ENCODE measurements around the gene IMPG1.
"Not testable (repeated sequence)": the region's sequence is repeated elsewhere in the genome, so short reads cannot be mapped to it uniquely, and the experiment has no call there.

IMPG1 gene

DNA sequence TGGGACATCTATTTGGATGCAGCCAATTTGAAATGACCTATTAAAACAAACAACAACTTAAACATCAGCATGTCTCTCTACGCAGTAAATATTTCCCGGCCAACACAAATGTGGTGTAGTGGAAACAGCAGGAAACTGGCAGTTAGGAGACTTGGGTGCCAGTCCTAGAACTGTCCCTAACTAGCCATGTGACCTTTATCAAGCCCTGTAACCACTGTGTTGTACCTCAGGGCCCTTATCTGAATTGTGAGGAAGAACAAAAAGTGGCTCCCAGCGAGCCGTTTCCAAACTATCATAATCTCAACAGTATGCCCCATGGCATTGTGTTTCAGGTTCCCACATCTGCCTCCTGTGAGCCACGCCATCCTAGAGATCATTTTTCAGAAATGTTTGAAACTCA is 124.5 kb downstream of the IMPG1 start:
- no peak for DNase-seq

DNA sequence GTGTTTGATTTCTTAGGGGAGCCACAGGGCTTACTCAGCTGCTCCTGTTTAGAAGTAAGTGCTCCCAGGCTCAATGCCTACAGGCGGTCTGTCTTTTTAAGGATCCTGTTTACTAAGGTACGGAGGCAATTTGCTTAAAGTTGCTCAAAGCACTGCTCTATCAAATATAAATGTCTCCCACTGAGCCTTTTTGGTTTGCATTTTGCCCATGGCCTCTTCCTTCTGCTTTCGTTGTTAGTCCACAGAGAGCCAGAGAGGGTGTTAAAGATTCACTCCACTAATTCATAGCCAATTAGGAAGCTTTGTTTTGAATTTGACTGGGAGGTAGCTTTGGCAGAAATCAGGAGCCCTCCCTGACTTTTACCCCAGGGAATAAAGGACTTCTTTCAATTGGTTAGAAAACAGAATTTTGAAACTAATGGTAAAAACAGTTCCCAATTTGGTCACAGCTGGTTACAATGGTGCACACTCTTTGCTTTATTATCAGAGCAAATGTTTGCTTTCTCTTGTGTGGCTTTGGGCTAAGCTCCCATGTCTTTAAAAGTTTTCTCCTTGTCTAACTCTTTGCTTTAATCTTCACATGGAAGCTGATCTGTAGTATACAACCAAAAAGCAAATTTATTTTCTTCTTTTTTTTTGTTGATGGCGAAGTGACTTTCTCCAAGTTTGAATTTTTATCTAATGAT is 126.2 kb downstream of the IMPG1 start:
- no peak for DNase-seq

DNA sequence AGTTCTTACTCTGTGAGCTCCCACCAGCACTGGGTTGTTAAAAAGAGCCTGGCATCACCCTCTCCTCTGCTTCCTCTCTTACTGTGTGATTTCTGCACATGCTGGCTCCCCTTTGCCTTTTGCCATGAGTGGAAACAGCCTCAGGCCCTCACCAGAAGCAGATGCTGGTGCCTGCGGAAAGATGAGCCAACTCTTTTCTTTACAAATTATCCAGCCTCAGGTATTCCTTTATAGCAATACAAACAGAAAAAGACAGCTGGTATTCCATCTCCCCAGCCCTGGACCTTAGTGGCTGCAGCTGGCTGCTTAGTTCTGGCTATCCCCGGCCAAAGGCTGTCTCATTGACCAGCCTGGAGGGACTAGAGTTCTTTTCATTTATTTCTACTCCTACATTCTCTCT is 129.1 kb downstream of the IMPG1 start:
- DNase-seq: no peak

DNA sequence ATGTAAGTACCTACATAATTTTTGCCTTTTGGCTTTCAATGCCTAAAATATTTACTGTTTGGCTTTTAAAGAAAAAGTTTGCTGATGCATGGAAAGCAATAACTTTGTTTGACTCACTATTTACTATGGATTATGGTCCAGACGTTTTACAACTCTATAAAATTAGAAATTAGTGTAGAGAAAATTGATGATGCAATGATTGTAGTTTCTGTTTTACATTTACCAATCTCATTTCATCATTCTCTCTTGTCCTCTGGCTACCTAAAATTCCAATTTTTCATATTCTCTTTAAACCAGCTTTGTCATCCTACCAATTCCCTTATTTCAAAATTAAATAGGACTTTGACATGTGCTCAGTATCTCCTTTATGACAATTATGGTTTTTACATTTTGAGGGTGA is 131.0 kb downstream of the IMPG1 start:
- no peak for DNase-seq

DNA sequence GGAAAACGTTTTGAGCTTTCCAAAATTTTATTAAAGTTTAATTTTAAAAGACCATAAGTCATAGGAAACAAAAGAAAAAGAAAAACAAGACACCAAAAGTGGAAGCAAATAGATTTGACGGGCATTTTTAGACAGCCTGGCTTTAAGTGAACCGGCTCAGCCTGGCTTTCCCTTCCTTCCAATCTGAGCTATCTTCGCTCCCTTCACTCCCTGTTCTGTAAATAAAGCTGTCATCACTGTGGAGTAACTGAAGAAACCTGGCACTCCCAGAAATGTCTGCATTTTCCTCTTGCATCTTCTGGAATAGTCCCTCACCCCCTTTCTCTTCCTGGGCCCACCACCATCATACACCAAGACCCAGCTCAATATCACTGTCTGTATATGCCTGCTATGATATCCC is 131.9 kb downstream of the IMPG1 start:
- no peak for DNase-seq

DNA sequence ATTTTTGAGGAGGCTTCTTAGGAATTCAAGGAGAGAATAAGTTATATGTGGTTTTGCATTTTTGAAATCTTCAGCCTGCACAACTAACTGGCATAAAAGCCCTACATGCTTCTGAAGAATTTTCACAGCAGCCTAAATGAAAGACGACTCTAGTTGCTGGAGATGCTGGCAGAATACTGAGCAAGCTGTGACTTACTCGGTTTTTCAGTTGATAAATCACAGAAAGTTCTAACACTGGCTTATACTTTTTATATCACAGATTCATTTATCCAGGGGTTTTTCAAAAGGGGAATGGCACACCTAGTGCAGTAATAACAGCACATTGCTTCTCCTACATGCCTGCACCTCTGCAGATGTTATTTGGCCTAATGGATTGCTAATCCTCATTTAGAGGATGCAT is 134.6 kb downstream of the IMPG1 start:
- DNase-seq: no peak

DNA sequence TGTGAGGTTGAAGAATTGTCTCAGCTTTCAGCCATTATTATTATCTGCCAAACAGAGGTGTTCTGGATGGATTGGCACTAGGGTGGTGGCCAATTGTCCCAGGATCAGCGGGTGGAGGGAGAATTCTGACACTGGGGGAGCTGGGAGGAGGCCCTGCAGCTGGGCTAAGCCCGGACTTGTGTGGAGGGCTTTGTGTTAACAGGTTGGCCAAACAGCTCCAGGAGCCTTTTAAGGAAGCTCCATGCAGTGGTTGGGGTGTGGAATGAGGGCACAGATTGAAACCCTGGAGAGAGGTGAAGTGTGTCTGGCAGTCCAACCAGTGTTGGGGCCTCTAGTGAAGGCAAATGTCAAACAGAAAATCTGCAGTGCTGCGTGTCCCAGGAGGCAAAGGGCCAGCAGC is 135.8 kb downstream of the IMPG1 start:
- DNase-seq: no peak

DNA sequence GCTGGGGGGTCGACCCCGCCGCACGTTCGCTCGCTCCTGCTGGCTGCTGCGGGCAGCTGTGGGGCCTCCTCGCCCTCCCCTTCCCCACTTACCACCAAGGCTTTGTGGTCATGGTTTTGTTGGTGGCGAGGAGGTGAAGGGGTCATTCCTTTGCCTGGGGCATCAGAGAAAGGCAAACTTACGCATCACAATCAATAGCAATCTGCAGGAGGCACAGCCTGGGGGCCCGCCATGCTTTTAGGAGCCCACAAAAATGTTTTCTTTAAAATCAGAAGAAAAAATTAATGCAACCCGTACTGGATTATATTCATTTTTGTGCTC is 137.0 kb downstream of the IMPG1 start:
- no peak for DNase-seq

DNA sequence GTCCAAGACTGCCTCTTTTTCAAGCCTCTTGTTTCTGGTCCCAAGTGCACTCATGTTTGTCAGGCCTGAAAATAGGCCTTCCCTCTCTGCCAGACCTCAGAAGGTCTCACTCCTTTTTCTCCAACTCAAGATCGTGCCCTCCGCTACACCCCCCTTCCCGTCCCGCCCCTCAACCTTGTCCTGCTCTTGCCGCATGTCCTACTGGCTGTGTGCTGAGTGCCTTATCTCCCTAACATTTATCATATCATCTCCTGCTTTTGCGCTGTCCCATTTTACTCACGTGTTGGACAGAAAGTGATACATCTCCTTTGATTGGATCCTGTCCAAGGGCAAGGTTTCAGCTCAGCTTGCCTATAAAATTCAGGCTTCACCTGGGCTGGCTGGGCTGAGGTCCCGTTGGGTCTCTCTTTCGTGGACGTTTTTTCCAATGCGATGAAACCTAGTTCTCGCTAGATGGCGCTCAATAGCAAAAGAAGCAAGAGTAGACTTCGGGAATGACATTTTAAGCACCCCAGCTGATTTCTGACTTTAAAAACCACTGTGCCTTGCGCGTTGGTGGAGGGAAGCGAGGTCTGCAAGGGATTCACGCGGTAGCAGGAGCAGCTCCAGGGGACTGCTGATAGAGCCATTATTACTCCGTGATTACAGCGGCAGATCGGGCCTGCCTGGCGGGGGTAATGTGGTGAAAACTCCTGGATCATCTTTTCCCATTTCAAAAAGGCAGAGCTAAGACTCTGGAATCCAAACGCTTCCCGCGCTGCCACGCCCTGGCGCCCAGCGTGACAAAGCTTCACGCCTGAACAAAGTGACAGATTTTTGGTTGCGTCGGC is 137.6 kb downstream of the IMPG1 start:
- DNase-seq: no peak

DNA sequence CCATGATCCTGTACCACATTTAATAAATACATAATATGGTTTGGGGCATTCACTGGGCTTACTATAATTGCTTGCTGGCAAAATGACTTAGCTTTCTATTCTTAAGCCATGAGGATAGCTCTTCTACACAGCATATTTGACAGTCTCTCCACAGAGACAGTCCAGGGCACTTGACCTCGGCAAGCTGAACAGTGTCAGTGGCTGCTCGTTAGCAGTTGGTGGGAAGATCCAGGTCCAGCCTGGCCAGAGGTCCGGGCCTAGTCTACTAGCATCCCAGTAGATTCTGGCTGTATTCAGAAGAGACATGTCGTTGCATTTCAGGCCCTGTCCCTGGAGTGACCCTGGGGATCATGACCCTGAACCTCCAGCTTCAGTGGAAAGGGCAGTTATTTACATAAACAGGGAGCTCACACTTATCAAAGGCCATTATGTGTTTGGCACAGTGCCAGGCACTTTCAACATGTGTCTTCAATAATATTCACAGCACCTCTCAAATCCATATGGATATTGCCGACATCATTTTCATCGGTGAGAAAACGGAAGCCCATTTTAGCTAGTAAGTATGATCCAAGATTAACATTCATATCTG is 139.0 kb downstream of the IMPG1 start:
- DNase-seq: no peak

DNA sequence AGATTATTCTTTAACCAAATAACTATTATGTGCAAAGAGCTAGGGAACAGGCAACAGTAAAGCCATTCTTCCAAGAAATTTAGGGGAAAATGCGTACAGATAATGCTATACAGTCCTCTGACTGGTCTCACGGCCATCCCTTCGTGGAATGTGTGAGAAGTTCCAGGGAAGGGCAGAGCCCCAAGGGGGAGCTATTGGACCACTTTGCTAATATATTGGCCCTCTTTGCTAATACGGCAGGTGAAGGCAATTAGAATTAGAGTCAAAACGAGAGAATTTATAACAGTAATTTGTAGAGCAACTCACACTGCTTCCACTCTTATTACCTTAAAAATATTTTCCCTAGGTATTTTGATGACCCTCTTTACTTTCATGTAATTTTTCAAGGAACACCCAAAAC is 140.4 kb downstream of the IMPG1 start:
- DNase-seq: no peak

DNA sequence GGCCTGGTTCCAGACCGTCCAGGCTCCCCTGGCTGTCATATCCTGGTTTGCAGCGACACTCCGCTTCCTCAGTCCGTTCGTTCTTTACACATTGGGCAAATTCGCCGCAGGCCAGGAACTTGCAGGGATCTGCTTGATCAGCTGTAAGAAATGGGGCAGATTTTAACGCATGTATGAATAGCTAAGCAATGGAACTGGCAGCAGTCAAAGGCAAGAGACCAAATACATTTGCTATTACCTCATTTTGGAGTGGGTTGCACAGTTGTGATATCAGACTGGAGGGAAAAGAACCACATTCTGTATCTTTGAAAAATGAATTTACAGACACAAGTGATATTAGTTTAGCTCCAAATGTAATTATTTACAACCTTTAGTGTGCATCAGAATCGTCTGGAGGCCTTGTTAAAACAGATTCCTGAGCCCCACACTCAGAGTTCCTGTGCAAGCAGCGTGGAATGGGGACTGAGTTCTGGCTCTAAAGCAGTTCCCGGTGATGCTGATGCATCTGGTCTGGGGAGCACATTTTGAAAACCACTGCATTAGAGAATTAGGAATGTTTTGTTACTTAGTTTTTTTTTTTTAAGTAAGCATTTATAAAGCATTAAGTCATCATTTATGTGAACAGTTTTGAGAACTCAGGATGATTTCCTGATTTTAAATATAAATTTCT is 141.3 kb downstream of the IMPG1 start:
- DNase-seq: no peak

DNA sequence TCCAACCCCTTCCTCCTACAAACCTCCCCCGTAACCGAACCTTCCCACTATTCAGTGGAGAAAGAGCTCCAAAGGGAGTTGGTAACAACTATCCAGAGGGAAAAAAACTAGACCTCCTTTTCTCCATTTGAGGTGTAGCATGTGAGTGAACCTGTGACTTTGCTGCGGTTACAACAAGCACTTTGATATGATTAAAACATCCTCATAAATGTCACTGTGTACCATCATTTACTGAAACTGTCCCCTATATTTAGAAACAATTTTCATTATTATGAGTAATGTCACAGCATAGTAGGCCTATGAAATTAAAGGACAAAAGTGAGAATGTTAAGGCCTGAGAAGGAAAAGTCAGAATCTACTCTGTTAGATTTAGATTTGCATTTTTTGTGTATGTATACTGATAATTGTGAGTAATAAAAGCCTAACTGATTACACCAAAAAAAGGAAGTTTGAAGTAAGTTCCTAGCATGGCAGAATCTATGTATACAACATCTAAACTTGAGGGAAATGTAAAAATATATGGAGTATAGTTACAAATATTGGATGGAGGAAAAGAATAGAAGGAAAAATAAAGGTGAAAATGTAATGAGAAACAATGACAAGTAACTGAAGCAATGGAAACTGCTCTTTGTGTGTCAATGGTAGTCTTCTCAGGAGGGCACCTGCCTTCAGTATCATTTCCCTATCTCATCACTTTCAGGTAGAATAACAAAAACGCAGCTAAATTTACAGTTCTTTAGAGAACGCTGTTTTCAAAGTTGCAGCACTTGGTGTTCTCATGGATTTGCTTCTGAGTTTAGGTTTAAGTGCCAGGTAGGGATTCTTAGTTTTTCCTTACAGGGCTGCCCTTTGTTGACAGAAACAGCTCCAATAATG is 145.9 kb downstream of the IMPG1 start:
- no peak for DNase-seq

DNA sequence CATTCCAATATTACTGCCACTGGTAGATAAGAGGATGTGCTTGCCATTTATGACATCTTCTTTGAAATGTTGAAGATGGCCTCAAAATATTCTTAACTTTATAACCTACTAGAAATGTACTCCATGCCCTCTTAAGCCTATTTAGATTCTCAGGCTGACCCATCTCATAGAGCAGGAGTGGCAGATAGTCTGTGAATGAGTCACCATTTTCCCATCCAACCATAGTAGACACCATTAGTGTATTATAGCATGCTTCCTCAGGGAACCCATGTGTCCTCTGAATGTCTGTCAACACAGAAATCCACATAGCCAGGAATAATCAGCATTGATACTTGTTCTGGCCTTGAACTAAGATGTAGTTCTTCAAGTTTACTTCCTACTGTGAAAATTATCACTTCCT is 150.2 kb downstream of the IMPG1 start:
- DNase-seq: no peak

DNA sequence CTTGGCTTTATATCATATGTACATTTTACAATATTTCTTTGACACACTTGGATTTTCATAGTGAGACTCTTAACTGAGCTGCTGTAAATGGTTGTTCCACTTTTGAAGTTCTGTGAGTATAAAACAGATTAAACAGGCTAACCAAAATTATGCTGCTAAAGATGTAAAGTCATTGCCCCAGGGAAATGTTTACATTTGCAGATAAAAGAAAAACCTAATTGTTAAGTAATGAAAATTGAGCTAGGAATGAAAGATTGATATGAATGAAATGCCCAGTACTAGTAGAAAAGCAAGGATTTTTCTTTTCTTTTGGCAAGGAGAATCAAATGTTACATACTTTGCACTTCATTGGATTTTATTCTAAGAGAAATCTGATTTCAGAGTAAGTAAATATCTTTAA is 159.4 kb downstream of the IMPG1 start:
- DNase-seq: no peak

DNA sequence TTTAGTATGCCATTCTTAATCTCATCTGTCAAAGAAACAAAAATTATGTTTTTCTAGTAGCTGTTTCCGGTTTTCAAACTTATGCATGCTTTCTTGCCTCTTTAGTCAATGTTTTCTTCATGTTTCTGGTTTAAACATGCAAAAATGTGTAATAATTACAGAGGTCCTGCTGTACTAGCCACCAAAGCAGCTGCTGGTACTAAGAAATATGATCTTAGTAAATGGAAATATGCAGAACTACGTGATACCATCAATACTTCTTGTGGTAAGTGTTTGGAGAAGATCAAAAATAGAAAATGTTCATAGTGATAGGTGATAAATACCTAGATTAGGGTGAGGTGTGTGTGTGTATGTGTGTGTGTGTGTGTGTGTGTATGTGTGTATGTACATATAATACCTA is 165.0 kb downstream of the IMPG1 start:
- DNase-seq: no peak

DNA sequence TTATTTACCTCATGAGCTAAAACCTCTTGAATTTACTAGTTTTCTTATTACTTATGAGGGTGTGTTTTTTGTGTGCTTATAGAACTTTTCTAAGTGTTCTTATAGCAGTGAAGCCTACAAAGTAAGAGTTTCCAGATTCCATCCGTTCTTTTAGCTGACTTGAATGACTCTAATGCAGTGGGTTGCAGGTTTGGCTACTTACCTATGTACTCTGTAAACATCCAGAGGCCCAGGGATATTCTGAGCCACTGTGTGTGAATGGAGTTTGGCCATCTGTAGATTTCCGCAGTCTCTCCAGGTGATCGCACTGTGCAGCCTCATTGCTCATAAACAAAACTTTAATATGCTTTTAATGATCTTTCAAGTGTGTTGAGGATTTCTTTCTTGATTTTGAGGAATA is 165.6 kb downstream of the IMPG1 start:
- DNase-seq: no peak

DNA sequence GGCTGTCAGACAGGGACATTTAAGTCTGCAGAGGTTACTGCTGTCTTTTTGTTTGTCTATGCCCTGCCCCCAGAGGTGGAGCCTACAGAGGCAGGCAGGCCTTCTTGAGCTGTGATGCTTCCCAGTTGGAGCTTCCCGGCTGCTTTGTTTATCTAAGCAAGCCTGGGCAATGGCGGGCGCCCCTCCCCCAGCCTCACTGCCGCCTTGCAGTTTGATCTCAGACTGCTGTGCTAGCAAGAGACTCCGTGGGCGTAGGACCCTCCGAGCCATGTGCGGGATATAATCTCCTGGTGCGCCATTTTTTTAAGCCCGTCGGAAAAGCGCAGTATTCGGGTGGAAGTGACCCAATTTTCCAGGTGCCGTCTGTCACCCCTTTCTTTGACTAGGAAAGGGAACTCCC is 167.3 kb downstream of the IMPG1 start:
- DNase-seq: not testable (repeated sequence)

DNA sequence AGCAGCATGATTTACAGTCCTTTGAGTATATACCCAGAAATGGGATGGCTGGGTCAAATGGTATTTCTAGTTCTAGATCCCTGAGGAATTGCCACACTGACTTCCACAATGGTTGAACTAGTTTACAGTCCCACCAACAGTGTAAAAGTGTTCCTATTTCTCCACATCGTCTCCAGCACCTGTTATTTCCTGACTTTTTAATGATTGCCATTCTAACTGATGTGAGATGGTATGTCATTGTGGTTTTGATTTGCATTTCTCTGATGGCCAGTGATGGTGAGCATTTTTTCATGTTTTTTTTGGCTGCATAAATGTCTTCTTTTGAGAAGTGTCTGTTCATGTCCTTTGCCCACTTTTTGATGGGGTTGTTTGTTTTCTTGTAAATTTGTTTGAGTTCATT is 172.2 kb downstream of the IMPG1 start:
- not testable (repeated sequence) for DNase-seq

DNA sequence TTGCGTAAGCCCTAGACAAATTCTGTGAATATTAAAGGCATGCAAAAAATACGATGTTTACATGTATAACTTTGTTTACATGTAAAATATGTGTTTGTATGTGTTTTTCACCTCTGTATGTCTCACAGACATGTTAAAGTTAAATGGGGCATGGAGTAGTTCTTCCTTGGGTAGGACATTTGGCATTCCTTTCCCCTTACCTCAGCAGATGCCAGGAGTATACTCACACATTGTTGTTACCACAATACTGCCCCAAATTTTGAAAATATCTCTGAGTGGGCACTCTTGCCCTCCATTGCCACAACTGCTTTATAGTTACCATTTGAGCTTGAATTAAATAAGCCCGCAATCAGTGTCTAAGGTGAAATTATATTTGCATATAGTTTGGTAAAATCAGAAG is 175.9 kb downstream of the IMPG1 start:
- DNase-seq: no peak

DNA sequence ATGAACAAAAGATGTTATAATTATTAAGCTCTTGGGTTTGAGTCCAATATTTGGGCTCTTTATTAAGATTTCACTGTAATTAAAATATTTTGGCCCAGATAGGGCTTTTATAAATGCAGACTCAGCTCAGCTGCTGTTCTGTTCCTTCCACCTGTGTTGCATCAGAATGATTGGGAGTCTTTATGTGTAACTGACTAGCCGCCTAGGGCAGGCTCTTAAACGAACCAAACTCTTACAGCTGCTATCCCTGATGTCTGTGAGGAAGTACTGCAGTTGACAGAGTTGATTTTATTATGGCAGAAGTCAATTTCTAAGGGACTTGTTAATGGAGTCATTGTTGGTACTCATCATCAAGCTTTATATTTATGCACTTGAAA is 178.7 kb downstream of the IMPG1 start:
- no peak for DNase-seq

DNA sequence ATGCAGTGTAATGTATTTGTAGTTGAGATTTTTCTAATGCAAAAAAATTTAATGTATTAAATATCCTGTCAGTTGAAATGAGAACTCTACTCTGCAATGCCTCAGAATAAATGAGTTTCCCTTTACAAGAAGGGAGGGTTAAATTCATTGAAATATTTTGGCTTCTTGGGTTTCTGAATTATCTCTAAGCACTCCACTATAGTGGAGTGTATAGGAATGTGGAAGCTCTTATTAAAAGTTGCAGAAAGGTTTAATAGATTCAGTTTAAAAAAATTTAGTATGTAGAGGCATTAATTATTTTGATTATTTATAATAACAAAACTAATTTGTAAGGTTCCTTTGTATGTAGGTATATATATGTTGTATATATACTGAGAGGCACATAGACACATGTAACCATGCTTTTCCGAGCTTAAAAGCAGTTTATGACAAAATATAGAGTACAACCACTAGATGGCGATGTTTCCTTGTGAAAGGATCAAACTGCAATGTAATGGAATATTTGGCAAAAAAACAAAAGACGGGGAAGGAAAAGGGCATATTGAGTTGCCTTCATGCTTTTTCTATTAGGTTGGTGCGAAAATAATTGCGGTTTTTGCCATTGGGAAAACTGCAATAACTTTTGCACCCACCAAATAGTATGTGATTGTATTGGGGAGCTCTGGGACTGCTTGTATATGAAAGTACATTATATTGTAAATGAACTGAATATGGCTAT is 179.2 kb downstream of the IMPG1 start:
- DNase-seq: no peak
